ENCODE results near the gene TPD52L1. TPM values are rescaled to one million over a fixed set of nuclear protein-coding genes. Genes with fewer than 3 reads are reported as not detected.

The TPD52L1 gene
- total and polyA plus RNA-seq, 2 experiments from 2014 or later, result 22.8 to 24.0 TPM

- no peak for TF ChIP-seq CREB1 (CRISPR knock-in tag; IDR thresholded peaks at IDR 0.05; ENCODE audit: low read depth)
Measured at GRCh38 chr6:125237764-125238163, 84.2 kb downstream of the TPD52L1 start (continued).

- no peaks in the 10 kb centered on the region for H3K27me3 Mint-ChIP-seq (ENCODE audit: insufficient read depth, low read depth, poor library complexity)
- H4K20me1 ChIP-seq (replicated peaks; ENCODE audit: insufficient read depth), result no peaks in the 10 kb centered on the region
- 0 out of 2 replicates have a peak overlapping the region, but pooled peaks have one; percentile 12 for H3K4me2 ChIP-seq
- no peaks in the 10 kb centered on the region for H3K9me2 ChIP-seq (ENCODE audit: insufficient read depth)
- peaks cover 9% of the 10 kb centered on the region; the same call in 2 of the 3 replicates for H3K4me1 Mint-ChIP-seq
- ATAC-seq (no peak), DNase-seq (ENCODE audit: low spot score) (no peak)
- no peaks in the 10 kb centered on the region for H3F3A ChIP-seq (replicated peaks; ENCODE audit: low read depth)
- H3K27me3 ChIP-seq (ENCODE audit: insufficient read depth), result no peaks in the 10 kb centered on the region
- H3K79me2 ChIP-seq (replicated peaks; ENCODE audit: insufficient read depth), result no peaks in the 10 kb centered on the region
- TF ChIP-seq REST (IDR thresholded peaks at IDR 0.05; ENCODE audit: unreplicated experiment), result no peak
- TF ChIP-seq ZNF331 (CRISPR knock-in tag; IDR thresholded peaks at IDR 0.05; ENCODE audit: low read depth), result no peak
- TF ChIP-seq NANOG (IDR thresholded peaks at IDR 0.05; ENCODE audit: borderline replicate concordance), result no peak
- TF ChIP-seq EZH2phosphoT487 (IDR thresholded peaks at IDR 0.05; ENCODE audit: unreplicated experiment), result no peak
- TF ChIP-seq ETS1 (IDR thresholded peaks at IDR 0.05), result no peak
- TF ChIP-seq ZNF114 (CRISPR knock-in tag; IDR thresholded peaks at IDR 0.05), result no peak
- no peak for TF ChIP-seq CTCF (conservative IDR thresholded peaks at IDR 0.05; ENCODE audit: low read depth in 2 of 2)
- TF ChIP-seq EZH2 (IDR thresholded peaks at IDR 0.05; ENCODE audit: low read depth, unreplicated experiment), result no peak
- TF ChIP-seq JUNB (IDR thresholded peaks at IDR 0.05; ENCODE audit: unreplicated experiment), result no peak
- no peak for TF ChIP-seq ZNF462 (CRISPR knock-in tag; IDR thresholded peaks at IDR 0.05)
- no peak for TF ChIP-seq POLR2AphosphoS5 (IDR thresholded peaks at IDR 0.05; ENCODE audit: low read depth)
- no peak for TF ChIP-seq STAT1 (IDR thresholded peaks at IDR 0.05; ENCODE audit: unreplicated experiment)
- TF ChIP-seq CREB1 (CRISPR knock-in tag; IDR thresholded peaks at IDR 0.05; ENCODE audit: low read depth), result no peak
- no peak overlapping the region for H3K27ac Mint-ChIP-seq
- H3K36me3 ChIP-seq (ENCODE audit: insufficient read depth), result no peaks in the 10 kb centered on the region
- H3K4me1 ChIP-seq (ENCODE audit: insufficient read depth), result 0 out of 2 replicates have a peak, but pooled peaks cover 8% of the 10 kb centered on the region
- no peak overlapping the region for H2AFZ ChIP-seq
- no peak overlapping the region for H3K4me3 Mint-ChIP-seq
- H3K27ac ChIP-seq (ENCODE audit: low read depth), result no peak overlapping the region
- no peak overlapping the region for H3K4me3 ChIP-seq
- peaks cover 5% of the 10 kb centered on the region; the same call in 2 of the 3 replicates for H3K9me3 Mint-ChIP-seq
- H3K36me3 Mint-ChIP-seq (ENCODE audit: low read depth), result peaks cover 3% of the 10 kb centered on the region; the same call in 1 of the 3 replicates
Measured at GRCh38 chr6:125245109-125245508, 91.5 kb downstream of the TPD52L1 start.

Data from GM23338 (cell line).